GM10847 (cell line): Measurements from ENCODE around the gene TMC1.

Source experiments
- POLR2A ChIP-seq: IDR thresholded peaks from 2 replicates; pipeline ENCODE4 v1.6.1; 2011; ENCODE audit not compliant: insufficient read length; ENCODE audit errors: extremely low read depth

The TMC1 gene

DNA sequence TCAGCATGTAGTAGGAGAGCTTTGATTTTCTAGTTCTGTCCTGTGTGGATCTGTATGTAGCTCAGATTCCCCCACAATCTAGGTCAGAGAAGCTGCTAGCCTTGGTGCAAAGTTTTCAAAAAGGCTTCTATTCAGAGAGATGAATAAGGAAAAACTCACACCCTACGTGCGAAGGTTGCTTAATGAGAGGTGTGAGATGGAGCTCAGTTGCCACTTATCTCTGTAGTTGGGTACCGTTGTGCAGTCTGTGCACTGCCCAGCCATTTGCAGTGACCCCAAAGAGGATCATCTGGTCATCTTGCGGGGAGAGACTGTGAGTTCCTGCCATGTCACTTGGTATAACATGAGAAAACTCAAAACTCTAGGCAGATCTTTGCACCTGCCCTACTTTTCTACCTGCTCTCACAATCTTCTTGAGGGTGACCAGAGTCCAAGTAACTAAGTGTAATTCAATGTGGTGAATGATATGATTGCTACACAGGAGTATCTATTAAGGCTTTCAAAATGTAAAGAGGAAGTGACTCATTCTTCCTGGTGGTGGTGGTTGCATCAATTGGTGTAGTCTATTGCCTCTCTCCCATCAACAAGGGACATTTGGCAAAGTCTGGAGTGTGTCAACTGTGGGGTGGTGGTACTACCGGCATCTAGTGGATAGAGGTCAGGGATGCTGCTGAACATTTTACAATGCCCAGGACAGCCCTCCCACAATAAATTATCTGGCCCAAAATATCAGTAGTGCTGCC lies 65.2 kb downstream of the TMC1 start:
- no peak for TF ChIP-seq POLR2A

DNA sequence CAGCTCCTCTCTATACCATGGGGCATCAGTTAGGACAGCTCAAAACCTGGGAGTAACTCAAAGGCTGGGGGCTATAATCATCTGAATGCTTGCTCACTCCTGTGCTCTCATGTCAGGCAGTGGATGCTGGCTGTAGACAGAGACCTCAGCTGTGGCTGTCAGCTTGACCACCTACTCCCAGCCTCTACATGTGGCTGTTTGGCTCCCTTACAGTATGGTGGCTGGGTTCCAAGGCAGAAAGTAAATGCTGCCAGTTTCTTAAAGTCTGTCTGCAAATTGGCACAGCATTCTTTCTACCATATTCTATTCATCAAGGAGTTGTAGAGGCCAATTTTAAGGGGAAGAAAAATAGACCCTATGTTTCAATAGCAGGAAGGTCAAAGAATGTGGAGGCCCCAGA lies 66.9 kb downstream of the TMC1 start:
- TF ChIP-seq POLR2A: no peak

DNA sequence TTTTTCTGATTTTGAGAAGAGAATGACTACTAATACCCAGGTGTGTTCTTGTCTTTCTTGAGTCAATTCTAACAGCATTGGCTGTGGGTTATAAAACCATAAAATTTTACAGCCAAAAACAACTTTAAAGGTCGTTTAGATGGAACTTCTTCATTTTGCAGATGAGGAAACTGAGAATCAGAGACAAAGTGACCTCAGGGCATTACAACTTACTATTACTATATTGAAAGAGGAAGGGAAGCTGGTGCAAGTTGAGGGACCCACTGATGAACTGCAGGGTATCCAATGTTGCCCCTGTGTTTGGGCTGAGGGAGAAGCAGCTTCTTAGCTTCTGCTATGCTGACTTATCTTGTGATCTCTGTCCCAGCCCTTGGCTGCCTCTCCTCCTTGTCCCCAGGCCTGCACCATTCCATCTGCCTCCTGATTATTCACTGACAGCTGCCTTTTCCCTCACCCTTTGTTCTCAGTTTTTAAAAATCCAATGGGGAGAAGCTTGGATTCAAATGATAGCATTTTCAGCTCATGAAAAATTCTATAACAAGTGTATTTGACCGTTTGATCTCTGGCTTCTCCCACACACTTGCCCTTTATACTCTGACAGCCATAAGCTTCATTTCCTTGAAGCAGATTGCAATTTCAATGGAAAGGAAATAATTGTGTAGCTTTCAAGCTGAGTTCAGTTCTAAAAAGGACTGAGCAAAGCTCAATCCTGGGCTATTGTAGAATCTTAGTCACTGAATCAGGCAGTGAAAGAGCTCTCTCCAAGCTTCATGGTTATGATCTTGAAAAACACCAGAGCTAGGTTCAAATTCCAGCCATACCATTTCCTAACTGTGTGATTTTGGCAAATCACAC lies 68.5 kb downstream of the TMC1 start:
- TF ChIP-seq POLR2A: no peak

DNA sequence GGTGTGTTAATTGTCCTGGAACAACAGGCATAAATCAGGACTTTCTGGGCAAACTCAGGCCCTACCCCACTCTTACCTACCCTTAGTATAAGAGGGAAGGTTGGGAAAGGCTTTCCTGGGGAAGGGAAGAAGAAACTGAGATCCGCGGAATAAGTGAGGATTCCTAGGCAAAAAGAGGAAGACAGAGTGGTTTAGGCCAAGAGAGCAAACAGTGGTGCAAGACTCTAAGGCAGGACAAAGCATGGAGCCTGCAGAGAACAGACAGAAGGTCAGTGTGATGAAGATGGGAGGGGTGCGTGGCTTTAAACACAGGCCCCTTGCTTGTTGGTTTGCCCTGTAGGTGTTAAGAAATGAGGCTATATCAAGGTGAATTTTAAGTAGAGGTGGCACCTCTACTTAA lies 69.4 kb downstream of the TMC1 start:
- TF ChIP-seq POLR2A: no peak

DNA sequence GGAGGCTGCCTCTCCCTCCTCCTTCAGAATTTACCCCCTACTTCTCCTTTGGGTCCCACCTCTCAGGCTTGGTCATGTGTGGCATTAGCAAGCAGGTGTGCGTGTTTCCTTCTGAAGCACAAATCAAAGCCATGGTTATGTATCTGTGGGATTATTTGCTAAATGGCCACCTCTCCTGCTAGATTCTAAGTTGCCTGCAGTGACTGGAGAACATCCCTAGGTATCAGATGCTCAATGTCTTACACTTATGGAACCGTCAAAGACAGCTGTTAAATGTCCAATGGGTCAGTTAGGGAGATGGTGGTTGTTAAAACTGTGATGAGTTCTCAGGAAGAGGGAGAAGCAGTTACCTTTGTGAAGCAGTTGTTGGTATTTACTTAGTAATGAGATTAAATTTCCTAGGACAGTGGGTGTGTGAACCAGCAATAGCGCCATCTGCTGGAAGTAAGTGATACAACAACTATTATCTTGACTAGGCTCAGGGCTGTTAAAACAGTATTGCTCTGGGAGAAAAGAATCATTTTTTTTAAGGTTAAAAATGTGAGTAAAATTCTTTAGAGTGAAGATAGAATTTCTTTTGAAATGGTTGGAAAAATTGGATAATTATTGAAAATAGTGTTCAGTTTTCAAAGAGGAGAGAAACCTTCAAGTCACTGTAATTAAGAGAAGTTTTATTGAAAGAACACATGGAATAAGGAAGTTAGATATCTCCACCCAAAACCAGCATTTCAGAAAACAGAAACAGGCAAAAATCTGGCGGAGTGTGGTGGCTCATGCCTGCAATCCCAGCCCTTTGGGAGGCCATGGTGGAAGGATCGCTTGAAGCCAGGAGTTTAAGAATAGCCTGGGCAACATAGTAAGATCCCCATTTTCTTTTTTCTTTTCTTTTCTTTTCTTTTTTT lies 71.3 kb downstream of the TMC1 start:
- no peak for TF ChIP-seq POLR2A

DNA sequence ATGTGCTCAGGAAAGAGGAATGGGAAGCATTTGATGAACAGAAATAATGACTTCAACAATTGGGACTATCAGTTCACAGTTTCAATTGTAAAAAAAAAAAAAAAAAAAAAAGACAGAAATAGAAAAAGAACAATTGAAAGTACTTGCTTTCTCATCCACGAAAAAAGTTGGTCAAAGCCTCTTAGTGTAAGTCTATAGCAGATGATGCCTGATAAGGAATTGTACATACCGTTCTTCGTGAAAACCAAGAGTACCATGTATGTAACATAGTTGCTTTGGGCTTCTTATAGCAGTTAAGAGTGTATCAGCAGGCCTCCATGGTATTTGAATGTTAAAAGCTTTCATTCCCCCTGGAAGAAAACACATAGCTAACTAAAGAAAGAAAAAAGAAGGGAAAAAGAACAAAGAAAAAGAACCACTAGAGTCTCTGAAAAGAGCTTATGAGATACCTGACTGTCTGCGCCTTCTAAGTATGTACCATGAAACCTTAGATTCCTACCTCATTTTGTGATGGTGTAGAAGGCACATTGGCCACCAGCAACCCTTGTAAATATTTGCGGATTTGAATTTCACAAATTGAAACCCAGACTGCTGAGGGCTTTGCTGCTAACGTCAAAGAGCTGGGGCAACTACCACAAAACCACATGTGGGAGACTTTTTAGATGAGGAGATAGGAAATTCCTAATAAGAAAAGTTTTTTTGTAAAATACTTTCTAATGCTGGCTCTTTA lies 75.2 kb downstream of the TMC1 start:
- TF ChIP-seq POLR2A: no peak

DNA sequence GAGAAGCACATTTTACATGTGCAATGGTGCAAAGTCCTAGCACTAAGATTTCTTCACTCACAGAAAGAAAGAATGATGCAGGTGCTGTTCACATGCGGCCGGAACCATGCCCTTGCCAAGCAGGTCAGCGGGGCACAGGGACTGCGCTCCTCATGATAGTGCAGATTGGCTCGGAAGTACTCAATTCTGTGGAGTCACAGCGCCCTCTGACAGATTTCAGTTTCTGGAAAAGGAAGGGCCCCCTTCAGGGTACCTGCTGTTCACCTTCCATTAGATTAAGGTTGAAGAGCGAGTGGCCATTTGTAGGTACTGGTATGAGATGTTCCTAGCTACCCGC lies 75.7 kb downstream of the TMC1 start:
- no peak for TF ChIP-seq POLR2A

DNA sequence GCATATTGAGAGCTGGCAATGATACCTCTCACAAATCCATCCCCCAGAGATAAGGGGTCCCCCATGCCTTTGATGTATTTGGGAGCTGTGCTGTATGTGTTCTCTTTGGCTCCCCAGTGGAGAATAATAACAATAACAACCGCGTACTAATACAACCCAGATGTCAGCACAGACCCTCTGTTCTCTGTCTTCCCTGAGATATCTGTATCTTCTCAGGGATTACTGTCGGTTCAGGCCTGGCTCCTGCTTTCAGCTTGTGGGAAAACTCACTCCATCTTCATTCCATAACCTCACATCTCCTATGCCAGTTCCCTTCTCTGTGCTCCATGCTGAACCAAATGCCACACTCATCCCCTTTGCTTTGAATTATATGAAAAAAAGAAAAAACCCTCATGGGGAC lies 76.2 kb downstream of the TMC1 start:
- no peak for TF ChIP-seq POLR2A

DNA sequence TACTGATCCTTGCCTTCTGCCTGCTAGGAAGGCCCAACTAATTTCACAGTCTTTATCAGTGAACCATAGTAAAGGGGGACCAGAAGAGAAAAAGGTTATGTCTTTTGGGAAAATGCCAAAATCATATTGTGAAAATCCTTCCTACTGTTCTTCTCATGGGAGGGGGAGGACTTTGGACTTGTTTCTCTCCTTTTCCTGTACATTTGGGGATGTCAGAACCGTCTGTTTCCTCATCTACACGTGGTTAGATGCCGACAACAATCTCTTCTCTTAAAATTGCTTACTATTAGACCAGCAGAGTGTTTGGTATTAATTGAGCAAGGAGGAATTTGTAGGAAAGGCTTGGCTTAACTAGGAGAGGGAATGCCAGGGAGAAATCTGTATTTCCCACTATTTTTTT lies 77.2 kb downstream of the TMC1 start:
- TF ChIP-seq POLR2A: no peak

DNA sequence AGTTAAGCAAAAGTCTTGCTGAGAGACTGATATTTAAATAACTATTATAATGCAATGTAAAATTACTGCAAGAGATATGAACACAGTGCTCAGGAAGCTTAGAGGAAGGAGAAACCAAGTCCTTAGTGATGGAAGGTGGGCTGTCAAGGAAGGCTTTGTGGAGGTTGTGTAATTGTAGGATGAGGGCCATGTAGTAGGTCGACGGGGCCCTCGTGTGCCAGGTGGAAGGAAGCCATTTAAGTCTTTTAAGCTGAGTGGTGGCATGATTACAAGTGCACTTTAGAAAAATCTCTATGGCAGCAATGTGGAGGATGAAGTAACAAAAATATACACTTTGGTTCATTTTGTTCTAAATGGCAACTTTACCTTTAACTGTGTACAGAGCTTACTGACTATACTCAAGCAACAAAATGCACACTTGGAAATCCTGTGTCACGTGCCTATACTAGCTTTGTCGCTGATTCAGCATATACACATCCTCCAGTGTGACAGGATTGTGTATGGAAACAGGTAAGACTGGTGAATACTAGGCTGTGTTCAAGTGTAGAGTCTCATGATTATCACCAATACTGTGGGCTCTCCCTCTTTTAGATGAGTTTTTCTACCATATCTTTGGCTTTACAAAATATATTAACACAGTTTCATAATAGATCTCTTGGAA lies 78.6 kb downstream of the TMC1 start:
- no peak for TF ChIP-seq POLR2A

DNA sequence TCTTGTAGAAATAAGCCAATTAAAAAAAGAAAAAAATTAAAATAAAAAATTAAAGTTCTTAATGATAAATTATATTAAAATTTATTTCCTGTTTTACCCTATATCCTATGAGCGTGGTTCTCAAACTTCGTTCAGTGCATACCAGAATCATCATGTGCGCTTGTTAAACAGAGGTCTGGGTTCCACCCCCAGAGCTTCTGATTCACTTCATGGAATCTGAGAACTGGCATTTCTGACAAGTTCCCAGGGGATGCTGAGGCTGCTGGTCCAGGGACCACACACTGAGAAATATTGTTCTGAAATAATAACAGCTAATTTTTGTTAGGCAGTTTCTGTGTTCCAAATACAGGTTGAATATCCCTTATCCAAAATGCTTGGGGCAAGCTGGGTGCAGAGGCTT lies 79.3 kb downstream of the TMC1 start:
- TF ChIP-seq POLR2A: no peak

DNA sequence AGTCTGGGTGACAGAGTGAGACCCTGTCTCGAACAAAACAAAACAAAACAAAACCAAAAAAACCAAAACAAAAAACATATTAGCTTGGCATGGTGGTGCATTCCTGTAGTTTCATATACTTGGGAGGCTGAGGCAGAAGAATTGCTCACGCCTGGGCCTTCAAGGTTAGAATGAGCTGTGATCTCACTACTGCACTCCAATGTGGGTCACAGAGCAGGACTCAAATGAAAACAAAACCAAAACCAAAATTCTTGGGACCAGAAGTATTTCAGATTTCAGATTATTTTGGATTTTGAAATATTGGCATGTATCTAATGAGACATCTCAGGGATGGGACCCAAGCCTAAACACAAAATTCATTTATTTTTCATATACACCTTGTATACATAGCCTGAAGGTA lies 80.2 kb downstream of the TMC1 start:
- TF ChIP-seq POLR2A: no peak

DNA sequence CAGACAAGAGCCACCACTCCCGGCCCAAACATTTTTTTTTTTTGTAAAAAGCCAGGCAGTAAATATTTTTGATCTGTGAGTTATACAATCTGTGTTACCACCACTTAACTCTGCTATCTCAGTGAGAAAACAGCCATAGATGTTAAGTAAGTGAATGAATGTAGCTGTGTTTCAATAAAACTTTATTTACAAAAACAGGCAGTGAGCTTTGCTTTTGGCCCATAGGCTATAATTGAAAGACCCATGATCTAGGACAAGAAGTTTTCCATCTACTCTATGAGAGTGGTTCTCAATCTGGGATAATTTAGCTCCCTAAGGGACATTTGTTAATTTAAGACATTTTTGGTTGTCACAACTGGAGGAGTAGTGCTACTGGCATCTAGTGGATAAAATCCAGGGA lies 91.0 kb downstream of the TMC1 start:
- no peak for TF ChIP-seq POLR2A

DNA sequence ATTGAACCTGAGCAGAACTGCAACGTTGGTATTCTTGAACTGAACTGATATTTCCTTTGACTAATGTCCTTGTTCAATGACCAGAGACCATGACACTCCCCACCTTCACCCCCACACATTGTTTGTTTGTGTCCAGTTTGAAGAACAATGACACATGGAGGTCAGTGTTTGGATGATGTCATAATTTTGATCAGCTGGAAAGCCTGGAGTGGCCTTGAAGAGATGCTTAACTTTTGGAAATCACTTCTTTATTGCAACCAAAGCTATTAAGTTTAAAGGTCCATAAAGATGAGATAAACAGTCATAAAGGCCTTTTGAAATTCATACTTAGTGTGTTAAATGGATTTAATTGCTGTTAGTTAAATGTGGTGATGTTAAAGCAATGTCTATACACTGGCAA lies 92.7 kb downstream of the TMC1 start:
- TF ChIP-seq POLR2A: no peak
